Suppressor macrophage treated with lipopolysaccharide for 1 hour (primary cell): ENCODE data around the gene P2RX3.
A peak's percentile ranks its signal among the peaks of the same experiment; 100 is the strongest.
"Not testable (repeated sequence)": the region's sequence is repeated elsewhere in the genome, so short reads cannot be mapped to it uniquely, and the experiment has no call there.

Experiments used
- DNase-seq, 3 donors: peaks; one replicate each; pipeline ENCODE4 v3.0.0-alpha.2; 2020 to 2022

Gene P2RX3

GRCh38 chr11:57338142-57338541 is at the start of gene P2RX3:
TSS of gene P2RX3 (plus strand) at chr11:57338352. CDS start at chr11:57338551, 199 bp downstream.
- no peak for DNase-seq

- peak; percentile 51 to 67 (median 57) for DNase-seq
Measured at GRCh38 chr11:57288771-57289579, 49.2 kb upstream of the P2RX3 start.

GRCh38 chr11:57290288-57290687 is 47.9 kb upstream of the P2RX3 start:
- peak in 1 of 3 donors; percentile 21 for DNase-seq

- no peak for DNase-seq
Measured at GRCh38 chr11:57294225-57295131, 43.7 kb upstream of the P2RX3 start.

GRCh38 chr11:57296205-57296604 is 41.9 kb upstream of the P2RX3 start:
- not testable (repeated sequence) for DNase-seq

- no peak for DNase-seq
Measured at GRCh38 chr11:57297221-57297620, 40.9 kb upstream of the P2RX3 start.

- no peak for DNase-seq
Measured at GRCh38 chr11:57299150-57299737, 38.9 kb upstream of the P2RX3 start.

GRCh38 chr11:57300785-57301184 is 37.4 kb upstream of the P2RX3 start:
- no peak for DNase-seq

GRCh38 chr11:57301711-57302423 is 36.3 kb upstream of the P2RX3 start:
- no peak for DNase-seq

GRCh38 chr11:57302489-57302888 is 35.7 kb upstream of the P2RX3 start:
- DNase-seq = no peak

- DNase-seq = no peak
Measured at GRCh38 chr11:57303280-57303989, 34.7 kb upstream of the P2RX3 start.

GRCh38 chr11:57303990-57304579 is 34.1 kb upstream of the P2RX3 start:
- no peak for DNase-seq

- DNase-seq = no peak
Measured at GRCh38 chr11:57305523-57305922, 32.6 kb upstream of the P2RX3 start.

GRCh38 chr11:57306161-57306876 is 31.8 kb upstream of the P2RX3 start:
- DNase-seq = peak in 2 of 3 donors; percentile 30 to 36

GRCh38 chr11:57306940-57307565 is 31.1 kb upstream of the P2RX3 start:
- peak; percentile 56 to 68 (median 61) for DNase-seq

GRCh38 chr11:57307666-57308270 is 30.4 kb upstream of the P2RX3 start:
- DNase-seq = no peak

- no peak for DNase-seq
Measured at GRCh38 chr11:57308426-57309060, 29.6 kb upstream of the P2RX3 start.

- no peak for DNase-seq
Measured at GRCh38 chr11:57309106-57310059, 28.8 kb upstream of the P2RX3 start.
